Colon (tissue), 2 donors: ENCODE data around the gene LHFPL2.

Source experiments
- FAIRE-seq: peaks from 2 replicates; lab custom pipeline; 2012; peaks lifted over from hg19 to GRCh38; lab: Jason Lieb, UNC
- donor health status: control.
- donor health status: control.

The LHFPL2 gene

DNA sequence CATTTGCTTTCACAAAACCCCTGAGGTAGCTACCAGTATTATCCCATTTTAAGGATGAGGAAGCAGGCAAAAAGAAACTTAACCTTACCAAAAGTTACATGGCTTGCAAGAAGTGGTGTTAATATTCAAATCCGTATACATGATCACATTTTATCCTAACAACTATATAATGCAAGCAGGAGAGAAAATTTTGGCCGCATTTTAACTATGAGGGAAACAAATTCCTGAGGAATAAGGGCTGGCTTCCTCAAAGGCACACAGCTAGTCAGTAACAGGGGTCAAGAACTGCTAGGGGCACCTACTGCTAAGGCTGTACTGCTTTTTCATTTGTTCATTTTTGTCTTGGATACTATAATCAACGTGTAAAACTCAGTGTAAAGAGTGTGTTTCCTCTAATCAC lies 81.0 kb downstream of the LHFPL2 start:
- FAIRE-seq = no peak

- FAIRE-seq = no peak
These were observed 81.7 kb downstream of the LHFPL2 start for GRCh38 chr5:78566747-78567425.

DNA sequence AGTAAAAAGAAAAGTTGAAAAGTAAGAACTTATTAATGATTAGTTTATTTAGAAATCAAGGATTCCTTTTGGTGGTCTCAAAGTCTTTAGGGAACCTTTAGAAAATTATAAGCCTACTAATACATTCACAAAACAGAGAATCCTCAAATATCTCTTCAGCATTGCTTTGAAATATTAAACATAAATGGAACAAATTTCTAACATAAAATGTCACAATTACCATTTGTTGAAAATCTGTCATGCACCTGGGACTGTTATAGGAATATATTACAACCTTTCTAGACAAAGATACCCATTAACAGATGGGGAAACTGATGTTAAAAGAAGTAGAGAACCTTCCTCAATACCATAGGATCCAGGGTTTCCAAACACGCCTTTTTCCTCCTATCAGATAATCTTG lies 83.2 kb downstream of the LHFPL2 start:
- FAIRE-seq = no peak

- no peak for FAIRE-seq
These were observed 85.0 kb downstream of the LHFPL2 start for GRCh38 chr5:78563621-78564020.

DNA sequence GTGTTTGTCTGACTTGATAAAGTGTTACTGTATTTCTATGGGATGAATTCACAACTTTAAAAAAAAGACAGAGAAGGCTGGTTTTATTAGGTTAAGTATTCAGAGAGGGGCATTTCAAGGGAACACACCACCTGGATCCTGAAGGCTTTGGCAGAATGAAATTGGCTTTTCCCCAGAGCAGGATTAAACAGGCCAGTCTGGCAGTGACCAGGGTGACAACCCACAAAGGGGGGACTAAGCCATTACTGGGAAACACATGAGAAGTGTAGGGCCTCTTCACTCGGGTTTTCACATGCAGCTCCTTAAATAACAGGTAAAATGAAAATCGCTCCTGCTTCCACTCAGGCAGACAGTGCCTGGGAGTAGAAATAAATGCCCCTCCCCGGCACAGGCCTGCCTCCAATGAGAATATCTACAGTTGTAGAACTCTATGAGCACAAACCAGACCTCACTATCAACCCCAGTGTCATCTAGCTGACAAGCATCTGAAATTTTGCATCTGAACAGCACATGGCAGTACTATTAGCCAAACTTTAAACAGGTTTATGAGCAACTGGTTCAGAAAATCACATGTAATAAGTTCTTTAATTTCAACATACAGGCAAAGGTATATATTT lies 85.8 kb downstream of the LHFPL2 start:
- no peak for FAIRE-seq

- no peak for FAIRE-seq
These were observed 86.6 kb downstream of the LHFPL2 start for GRCh38 chr5:78562001-78562400.

DNA sequence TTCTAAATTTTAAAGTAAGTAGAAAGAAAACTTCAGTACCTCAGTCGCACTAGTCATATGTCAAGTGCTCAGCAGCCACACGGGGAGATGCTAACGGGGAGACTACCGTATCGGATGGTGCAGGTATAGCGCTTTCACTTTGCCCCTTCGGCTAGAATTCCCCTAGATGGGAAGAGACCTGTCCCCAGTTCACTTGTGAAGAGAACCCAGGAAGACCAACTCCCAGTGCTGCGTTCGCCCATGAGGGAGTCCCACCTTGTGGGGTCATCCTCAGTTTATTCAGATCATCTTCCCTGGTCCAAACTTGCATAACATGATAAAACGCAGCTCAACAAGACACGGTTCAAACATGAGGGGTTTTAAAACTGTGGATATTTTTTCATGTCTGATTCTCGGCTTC lies 87.3 kb downstream of the LHFPL2 start:
- FAIRE-seq = no peak

DNA sequence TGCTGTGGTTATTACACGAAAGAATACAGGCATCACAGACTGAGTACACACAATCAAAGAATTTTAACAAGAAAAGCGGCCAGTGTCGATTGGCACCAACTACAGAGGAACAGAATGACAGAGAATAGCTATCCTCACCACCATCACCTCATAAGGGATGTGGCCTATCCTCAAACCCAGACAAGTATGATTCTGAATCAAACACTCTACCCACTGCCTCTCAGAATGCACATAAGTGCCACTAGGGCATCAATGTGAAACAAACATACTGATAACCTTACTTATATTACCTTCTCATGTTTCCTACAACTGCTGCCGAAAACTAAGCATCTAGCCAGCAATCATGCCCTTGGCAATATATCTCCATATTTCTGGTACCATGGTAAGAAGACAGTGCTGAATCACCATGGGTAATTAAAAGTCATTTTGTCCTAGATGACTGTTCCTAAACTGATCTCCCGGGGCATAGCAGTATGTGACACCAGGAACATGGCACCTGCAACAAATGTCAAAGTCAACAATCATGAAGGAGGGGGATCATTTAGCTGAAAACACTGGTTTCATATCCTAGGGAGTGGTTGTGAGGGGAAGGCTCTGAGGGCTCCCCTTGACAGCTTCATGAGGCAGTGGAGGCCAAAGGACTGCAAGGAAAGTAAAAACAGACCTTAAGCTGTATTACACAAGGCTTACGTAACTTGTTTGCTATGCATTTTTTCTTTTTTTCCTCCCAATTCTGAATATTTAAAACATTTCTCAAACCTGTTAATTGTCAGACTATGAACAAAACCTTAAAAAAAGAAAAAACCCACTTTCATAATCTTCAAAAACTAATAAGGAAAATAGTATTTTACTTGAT lies 88.3 kb downstream of the LHFPL2 start:
- no peak for FAIRE-seq

GRCh38 chr5:78557601-78558000 lies 91.0 kb downstream of the LHFPL2 start:
- no peak for FAIRE-seq

- FAIRE-seq = no peak
These were observed 92.7 kb downstream of the LHFPL2 start for GRCh38 chr5:78555870-78556269.

DNA sequence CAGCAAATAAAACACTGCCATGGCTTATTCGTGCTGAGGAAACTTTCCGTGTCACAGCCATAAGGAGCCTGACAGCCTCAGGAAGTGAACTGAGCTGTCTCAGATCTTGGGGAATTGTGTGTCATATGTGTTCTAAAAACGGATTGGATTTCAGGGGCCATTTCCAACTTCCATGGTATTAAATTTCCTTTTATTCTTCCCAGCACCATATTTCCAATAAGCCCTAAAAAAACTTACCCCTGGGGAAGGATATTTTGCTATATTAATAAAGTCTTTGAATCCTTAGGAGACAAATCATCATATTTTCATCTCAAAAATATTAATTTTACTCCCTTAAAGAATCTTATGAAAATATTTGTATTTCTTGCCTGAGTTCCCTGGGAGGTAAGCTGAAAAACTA lies 93.9 kb downstream of the LHFPL2 start:
- no peak for FAIRE-seq

DNA sequence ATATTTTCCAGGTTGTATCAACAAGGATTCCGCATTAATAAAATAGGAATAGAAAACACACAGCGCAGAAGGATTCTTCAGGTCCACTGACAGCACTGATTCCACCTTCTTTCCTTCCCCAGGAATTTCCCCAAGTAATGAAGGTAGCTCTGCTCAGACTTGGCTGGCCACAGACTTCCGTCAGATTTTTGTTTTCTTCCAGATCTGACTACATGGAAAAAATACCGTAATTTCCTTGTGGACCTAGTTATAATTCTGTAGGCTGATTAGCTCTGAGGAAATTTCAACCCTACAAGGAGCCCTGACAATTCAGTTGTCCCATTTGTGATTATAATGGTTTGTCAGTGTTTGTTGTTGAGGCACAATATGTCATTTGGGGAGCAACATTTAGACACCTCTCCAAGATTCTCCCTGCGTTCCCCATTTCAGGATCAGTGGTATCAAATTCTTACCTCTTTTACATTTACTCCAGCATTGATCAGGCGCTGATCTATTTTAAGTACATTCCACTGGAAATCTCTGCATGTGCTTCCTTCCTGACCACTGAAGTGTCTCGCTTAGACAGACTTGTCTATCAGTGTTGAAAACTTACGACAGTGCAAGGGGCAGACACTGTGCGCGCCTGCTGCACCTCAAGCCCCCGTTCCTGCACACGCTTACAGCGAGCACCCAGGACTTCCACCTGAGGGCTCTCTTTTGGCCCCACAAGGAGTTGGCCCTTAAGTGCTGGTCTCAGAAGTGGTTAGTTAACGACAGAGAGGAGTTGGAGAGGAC lies 94.8 kb downstream of the LHFPL2 start:
- FAIRE-seq = no peak

- FAIRE-seq = no peak
These were observed 95.7 kb downstream of the LHFPL2 start for GRCh38 chr5:78552729-78553342.

DNA sequence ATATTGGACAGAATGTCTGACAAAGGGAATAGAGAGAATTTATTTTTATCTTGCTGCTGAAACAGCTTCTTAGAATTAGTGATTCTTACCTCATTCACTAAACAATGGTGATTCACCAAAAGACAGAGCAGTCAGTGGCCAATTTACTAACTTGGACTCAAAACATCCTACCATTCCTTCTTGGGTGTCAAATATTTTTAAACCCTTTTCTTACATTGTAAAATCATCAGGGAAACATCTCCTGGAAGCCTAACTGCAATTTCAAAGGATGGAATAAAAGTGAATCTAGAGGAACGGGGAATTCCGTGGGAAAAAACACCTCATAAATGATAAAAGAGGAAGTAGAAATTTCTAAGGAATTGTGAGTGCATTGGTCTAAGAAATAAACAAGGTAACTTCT lies 97.7 kb downstream of the LHFPL2 start:
- no peak for FAIRE-seq

DNA sequence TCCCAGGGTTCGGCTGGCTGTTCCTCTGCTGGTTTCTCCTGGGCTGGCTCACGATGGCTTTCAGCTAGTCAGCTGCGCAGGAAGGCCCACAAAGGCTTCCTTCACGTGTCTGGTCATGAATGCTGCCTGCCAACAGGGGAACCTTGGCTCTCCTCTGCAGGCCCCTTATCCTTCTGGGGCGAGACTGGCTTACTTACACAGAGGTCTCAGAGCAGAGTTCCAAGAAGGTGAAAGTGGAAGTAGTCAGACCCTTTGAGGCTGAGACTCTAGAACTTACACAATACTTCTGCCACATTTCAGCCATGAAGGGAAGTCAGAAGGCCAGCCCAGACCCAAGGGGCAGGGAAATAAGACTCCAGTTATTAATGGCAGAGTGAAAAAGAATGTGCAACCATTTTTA lies 99.5 kb downstream of the LHFPL2 start:
- no peak for FAIRE-seq

GRCh38 chr5:78547731-78548615 lies 100.6 kb downstream of the LHFPL2 start:
- no peak for FAIRE-seq

DNA sequence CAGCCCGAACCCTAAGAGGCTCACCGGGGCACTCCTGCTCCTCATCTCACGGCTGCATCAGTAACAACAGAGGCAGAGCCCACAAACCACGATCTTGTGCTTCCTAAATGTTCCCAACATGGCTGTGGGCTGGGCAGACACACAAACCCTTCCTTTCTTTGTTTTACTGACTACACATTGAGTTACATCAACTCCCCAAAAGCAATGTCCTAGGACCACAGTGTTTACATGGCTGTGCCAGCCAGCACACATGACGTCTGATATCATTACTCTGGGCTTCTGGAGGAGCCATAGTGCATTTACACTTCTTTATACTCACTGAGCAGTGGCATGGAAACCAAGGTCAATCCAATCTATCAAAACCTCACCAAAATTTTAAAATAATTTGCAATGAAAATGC lies 101.4 kb downstream of the LHFPL2 start:
- no peak for FAIRE-seq

DNA sequence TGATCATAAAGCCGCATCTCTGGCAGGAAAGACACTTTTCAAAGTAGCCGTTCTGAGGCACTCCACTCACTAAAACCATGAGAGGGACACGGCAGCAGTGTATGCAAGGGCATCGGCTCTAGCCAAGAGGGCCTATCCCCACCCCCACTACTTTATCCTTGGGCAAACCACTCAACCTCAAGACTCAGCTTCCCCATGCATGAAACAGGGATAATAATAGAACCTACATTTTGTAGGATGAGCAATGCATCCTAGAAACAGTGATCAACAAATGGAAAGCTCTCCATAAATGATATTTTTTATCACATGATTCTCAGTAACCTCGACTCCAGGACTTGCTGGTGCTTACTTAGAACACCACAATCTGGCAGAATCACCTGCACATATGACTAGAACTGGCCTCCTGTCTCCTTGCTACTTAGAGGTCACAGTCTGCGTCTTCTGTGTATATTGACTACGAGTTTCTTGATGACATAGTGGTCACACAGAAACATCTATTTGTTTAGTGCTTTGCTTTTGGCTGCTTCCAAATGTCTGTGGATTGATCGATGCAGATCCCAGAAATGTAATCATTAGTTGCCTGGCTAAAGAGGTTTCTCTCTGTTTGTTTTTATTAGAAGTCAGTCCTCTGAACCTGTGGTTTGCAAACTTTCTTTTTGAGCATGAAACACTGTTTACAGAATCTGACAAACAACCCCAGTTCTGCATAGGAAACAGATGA lies 102.1 kb downstream of the LHFPL2 start:
- FAIRE-seq = no peak

GRCh38 chr5:78545406-78545805 lies 103.2 kb downstream of the LHFPL2 start:
- no peak for FAIRE-seq

DNA sequence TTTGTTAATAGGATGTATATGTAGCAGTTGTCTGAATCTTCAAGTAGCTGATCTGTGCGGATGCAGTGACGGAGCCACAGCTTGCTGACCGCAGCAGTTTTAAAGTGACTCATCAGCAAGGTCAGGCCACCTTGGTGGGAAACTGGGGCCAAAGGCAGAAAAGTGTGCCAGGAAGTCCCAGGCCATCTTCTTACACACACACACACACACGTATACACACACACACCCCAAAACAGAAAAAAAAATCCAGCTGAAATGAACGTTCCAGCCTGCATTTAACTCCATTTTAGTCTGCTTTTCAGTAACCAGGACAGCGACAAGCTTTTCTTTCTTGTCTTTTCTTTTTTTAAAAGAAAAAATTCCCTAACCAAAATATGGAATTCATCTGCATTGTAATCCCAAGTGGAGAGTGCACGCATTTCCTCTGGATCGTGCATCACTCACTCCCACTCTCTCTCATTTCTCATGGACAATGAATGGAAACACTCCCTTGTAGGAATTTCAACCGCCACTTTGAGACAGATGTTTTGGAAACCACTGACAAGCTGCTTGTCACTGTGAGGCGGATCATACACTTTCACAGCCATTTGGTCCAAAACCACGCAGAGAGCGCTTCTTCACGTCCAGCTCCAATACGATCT lies 103.9 kb downstream of the LHFPL2 start:
- no peak for FAIRE-seq
